Germinal center (tissue), 1 donor: ENCODE measurements around the gene SFTA2.

Source experiments
- DNase-seq: peaks from one replicate; pipeline ENCODE4 v3.0.0; 2012; ENCODE audit warnings: mixed read lengths, low spot score

Gene SFTA2

DNA sequence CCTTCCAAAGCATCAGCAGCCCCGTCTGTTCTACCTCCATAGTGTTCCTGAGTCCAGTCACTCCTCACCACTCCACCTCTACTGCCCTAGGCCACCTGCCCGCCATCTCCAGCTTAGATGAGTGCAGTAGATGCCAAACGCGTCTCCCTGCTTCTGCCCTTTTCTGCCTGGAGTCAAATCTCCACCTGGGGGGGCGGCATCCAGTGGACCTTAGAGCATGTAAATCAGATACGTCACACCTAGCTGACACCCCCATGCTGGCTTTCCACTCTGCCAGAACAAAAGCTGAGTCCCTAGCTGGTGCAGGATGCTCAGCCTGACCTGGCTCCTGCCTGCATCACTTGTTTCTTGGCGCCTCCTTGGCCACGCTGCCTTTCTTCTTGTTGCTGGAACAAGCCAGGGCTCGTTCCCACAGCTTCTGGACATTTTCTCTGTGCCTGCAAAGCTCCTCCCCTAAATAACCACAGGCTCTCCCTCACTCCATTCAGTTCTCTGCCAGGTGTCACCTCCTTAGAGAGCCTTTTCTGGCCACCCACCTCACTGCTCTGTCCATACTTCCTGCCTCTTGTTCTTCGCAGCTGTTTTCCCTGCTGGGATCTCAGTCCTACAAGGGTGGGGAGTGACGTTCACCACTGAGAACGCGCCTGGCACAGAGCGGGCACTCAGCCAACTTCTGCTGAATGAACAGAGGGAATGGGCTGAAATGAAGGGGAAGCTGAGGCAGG is 41.9 kb downstream of the SFTA2 start:
- no peak for DNase-seq

DNA sequence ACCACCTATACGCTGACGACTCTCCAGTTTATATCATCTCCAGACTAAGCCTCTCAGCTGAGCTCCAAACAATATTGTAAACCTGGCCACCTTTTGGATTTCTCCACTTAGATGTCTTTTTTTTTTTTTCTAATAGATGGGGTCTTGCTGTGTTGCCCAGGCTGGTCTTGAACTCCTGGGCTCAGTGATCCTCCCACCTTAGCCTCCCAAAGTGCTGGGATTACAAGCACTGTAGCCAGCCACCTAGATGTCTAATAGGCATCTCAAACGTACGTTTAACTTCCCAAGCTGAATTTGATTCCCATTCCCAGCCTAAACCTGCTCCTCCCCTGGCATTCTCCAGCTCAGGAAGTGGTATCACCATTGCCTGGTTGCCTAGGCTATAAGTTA is 42.5 kb downstream of the SFTA2 start:
- no peak for DNase-seq

DNA sequence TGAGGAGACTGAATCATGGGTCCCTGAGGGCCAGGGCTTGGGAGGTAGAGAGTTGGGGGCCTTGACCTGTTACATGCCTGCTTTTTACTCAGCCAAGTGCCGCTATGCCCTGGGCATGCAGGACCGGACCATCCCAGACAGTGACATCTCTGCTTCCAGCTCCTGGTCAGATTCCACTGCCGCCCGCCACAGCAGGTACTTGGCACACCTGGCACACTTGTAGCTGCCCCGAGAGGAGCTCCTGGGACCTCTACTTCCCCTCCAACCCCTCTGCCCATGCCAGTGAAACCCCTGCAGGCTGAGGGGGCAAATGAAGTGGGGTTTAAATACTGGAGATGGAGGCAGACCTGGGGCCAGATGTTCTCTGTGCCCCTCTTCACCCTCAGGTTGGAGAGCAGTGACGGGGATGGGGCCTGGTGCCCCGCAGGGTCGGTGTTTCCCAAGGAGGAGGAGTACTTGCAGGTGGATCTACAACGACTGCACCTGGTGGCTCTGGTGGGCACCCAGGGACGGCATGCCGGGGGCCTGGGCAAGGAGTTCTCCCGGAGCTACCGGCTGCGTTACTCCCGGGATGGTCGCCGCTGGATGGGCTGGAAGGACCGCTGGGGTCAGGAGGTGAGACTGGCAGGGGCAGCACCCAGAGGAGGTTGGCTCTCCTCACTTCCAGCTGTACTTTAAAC is 43.0 kb downstream of the SFTA2 start:
- DNase-seq = no peak

DNA sequence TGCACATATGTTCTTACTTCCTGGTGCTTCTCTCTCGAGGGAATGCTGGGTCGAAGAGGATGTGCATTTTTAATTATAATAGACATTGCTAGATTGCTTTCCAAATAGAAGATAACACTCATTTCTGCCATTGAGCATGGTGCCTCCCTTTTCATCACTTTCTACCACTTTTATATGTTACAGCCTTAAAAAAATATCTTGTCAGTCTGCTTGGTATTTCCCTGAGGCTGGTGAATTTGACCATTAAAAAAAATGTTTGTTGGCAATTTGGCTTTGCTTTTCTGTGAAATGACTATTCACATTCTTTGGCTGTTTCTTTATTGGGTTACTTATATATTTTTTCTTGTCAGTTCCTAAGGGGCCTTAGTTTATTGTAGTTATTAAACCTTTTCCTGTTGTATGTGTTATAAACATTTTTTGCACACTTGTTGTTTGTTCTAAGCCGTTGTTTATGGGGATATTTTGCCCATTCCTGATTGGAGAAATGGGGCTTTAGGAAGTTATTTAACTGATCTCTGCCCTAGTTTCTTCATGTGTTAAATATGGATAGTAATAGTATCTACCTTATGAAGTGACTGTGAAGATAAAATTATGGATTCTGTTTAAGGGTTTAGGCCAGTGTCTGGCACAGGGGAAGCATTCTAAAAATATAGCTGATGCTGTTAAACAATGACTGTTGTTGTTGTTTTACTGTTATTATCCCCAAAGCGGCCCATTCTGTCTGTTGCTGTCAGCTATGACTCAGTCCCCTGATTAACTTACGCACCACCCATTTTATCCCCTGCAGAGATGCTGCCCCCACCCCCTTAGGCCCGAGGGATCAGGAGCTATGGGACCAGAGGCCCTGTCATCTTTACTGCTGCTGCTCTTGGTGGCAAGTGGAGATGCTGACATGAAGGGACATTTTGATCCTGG is 43.8 kb downstream of the SFTA2 start:
- no peak for DNase-seq

DNA sequence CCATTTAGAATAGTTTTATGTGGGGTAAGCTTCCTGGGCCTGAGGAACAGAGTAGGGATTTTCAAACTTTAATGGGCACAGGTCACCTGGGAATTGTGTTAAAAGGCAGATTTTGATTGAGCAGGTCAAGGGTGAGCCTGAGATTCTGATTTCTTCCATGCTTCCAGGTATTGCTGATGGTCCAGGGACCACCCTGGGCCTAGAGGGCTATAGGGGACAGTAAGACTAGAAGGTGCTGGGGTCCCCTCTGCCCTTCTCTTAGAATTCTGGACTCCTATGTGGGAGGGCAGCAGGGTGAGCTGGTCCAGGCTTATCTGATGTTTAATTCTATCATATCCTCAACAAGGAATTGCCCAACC is 45.1 kb downstream of the SFTA2 start:
- DNase-seq = no peak

DNA sequence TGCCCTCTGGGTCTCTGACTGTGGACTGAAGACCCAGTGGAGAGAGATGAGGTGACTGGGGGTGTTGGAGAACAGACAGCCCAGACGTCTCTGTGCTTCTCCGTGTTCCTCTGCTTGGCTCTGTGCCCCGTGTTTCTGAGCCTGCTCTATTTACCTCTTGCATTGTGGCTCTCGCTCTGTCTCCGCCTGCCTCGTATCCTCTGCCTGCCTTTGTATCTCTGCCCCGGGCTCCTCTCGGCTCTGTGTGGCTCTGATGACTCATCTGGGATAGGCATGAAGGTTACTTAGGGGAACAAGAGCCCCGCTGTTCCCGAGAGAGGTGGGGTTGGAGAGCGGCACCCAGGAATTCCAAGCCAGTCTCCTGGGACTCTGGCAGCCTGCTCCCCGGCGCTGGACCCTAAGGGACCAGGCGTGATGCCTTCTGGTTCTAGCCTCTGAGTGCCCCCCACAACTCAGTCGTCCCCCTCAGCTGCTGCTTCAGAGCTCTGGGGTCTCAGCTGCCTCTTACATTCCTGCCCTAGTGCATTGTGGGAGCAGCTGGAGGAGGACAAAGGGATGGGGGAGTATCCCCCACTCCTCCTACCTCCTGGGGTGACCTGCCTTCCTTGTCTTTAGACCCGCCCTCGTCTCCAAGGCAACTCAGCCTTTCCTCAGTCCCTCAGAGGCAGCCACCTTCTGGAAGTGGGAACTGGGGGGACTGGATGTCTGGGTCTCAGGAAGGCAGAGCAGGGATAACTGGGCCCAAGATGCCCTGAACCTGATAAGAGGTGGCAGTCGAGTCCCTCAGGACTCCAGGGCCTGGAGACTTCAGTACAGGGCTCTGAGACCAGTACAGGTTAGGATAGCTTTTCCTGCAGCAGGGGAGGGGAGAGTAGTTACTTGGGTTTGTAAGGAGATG is 45.7 kb downstream of the SFTA2 start:
- no peak for DNase-seq

DNA sequence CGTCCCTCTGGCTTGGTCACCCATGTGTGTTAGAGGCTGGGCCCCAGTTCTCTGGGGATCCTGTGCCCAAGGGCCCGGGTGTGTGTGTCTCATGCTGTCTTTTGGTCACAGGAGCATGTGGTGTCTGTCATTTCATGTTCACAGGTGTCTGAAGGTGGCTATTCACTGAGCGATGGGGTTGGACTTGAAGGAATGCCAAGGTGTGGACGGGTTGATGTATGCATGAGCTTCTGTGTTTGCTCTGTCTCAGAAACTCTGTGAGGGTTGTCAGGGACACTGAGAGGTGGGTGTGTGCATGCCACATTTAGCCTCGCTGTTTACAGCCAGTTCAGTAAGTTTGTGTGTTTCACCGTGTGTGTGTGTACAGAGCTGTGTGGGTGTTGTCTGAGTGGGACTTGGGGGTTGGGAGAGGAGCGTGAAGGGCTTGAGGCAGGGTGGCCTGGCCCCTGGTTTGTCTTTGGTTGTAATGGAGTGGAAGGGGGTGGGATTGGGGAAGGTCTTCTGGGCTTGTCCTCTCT is 46.4 kb downstream of the SFTA2 start:
- peak; percentile 12 for DNase-seq

DNA sequence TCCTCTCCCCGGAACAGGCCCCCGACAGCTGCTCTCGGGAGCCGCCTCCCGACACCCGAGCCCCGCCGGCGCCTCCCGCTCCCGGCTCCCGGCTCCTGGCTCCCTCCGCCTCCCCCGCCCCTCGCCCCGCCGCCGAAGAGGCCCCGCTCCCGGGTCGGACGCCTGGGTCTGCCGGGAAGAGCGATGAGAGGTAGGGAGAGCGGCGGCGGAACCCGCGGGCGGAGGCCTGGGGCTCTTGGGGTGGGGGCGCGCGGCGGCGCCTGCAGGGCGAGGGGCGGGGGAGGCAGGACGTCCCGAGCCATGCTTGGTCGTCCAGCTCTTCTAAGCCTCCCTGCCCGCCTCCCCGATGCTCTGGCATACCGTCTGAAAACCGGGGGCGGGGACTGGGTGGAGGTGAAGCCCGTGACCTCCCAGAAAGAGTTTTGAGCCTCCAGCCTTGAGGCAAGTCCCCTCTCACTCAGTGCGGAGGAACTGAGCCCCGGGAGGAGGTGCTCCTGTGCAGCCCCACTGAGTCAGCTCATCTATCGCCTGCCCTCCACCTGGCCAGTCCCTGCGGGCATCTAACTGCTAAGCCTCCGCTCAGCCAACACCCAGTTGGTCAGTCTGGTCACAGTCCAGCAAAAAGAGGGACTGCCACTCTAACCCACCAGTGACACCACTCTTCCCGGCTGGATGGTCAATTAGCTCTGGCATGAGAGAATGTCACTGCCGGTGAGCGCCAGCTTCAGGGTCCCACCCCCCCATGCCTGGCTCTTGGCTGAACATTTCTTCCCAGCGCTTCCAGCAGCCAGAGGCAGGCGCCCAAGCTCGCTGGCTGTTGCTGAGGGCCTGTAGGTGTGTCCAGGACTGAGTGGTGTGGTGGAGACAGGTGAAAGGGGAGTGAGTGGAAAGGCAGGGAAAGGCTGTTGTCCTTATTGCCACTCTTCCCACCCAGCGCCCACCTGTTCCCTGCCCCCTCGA is 47.2 kb downstream of the SFTA2 start:
- DNase-seq = peak; percentile 68

DNA sequence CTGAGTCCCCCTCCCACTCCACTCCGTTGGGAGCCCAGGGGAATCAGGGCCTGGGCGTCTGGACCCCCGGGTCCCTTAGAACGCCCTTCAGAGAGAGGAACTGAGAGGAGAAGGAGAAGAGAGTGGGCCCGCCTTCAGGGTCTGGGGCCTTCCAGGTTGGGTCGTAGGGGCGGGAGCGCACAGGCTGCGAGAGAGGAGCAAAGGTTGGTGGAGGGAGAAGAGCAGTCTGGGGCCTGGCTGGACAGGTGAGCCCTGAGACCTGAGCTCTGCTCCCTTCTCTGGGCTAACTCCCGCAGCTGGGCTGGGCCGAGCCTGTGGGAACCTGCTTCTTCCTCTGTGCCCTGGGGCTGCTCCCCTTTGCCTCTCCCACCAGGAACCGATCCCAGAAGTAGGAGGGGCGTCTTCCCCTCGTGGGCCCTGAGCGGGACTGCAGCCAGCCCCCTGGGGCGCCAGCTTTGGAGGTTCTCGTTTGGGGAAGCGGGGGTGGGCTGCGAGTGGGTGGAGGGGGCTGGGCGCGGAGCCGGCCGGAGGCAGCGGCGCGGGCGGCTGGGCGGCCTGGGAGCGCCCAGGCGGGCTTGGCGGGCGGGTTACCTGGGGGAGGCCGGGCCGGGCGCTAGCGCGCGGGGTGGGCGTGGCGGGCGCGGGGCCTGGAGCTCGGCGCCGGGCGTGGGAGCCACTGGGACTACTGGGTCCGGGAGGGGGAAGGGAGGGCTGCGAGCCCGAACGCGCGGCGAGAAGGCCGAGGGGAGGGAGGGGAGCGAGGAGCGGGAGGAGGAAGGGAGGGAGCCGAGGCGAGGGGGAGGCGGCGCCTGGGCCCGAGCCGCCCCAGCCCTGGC is 48.1 kb downstream of the SFTA2 start, which contains the start of gene DDR1:
TSS of gene DDR1 (plus strand) at position 835 of the 836 bp plus-strand sequence. CDS start 4,211 bp downstream, outside the sequence.
- peak; percentile 71 for DNase-seq

DNA sequence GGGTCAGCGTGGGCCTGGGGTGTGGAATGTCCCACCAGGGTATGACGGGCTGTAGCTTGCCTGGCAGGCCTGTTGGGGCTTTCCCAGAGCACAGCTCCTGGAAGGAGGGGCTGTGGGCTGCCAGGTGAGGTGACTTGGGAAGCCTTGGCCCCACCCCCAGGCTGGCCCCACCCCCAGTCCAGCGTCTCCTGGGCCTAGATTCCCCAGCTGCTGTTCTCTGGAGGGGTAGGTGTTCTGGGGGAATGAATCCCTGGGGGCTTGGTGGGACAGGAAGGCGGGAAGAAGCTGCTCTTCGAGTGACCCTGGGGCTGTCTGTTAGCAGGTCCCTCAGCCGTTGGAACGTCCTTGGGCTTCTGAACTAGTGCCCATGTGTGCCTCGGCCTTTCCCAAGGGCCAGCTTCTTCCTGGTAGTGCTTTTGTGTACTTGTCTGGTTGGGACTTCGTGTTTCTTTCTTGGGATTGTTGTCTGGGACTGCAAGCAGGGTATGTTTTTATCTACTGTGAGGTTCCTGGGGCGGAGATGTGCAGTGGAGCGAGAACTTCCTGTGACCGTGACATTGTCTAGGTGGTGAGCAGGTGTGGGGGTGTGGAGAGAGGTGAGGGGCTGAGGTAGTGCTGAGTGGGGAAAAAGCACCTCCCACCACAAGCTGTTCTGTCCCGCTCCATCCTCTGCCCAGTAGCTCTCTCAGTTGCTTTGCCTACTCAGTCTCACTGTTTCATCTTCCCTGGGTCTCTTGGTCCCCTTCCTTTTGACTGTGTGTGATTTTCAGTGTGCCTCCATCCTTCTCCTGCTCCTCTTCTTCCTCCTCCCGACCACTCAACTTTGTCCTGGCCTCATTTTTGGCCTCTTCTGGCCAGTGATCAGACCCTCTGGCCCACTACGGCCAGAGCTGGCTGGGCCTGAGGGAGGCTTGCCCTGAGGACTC is 48.9 kb downstream of the SFTA2 start:
- peak; percentile 80 for DNase-seq

DNA sequence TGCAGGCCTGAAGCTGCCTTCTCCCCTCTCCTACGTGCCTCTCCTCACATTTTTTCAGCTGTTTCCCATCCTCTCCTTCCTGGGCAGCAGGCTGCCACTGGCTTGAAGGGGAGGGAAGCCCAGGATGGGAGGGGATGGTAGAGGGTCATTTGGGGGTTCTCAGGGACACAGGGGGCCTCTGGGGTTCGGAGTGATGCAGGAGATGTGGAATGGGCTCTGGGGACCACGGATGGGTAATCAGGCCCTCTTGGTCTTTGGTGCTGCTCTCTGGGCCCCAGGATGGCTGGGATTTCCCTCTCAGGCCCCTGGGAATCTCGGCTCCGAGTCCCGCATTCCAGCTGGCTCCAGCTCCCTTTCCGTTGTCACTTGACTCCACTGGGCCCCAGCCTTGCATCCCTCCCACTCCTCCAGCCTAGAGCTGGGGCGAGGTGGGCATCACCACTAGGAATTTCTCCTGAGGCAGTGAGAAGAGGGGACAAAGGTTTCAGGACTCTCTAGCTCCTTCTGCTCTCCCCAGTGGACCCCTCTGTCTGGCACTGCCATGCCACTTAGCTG is 49.7 kb downstream of the SFTA2 start:
- DNase-seq = peak; percentile 2

DNA sequence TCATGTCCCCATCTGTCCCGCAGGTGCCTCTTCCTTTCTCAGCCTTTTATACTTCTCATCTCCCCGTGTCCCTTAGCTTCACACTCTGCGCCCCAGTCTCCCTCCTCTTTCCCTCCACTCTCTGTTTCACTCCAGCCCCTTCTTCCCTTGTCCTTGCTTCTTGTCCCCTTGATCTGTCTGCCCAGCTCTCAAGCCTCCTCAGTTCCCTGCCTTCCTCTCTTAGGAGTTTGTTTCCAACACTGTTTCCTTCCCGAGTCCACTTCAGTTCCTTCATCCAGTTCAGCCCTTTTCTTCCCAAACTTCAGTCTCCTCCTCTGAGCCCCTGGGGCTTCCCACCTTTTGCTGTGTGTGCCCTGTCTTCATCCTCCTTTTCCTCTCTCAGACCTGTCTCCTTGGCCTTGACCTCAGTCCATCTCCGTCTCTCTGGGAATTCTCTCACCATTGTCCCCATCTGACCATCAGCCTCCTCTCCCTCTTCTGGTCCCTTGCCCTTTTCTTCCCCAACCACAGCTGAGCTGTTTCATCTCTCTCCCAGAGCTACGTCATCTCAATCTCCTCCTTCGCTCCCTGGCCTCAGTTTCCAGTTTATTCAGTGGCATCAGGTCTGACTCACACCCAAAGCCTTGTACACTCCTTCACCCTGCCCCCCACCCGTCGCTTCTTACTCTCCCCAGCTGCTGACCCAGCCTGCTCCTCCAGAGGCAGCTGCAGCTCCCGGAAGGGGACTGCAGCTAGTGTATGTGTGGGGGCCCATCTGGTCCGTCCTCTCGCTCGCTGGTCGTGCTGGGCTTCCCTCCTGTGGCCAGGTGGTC is 50.4 kb downstream of the SFTA2 start:
- no peak for DNase-seq
